ENCODE results near the gene SUGT1.

DNA sequence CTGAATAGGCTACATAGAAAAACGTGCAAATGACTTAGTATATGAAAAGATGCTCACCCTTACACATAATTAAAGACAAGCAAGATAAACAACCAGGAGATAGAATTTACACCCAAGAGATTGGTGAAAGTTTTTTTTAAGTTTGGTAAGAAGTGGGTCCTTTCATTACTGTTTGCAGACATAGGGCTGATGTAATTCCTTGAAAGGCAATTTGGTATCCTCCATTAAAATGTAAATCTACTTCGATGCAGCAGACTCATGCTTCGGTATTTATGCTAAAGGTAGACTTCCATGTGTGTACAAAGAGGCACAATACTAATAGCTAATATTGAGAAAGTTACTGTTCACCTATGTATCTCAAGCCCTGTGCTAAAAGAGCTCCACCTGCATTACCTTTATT is 53.4 kb downstream of the SUGT1 start:
- TF ChIP-seq CTCF (IDR thresholded peaks at IDR 0.05) (no peak), EZH2 (IDR thresholded peaks at IDR 0.05; ENCODE audit: borderline replicate concordance, insufficient read depth, low read depth, low read length, poor library complexity, severe bottlenecking) (no peak)
